DMS 273 treated with DMSO at 0.1 percent for 48 hours (cell line): ENCODE measurements around the gene MAP2K5.

Source experiments
- DNase-seq: peaks from one replicate; lab custom pipeline; 2025; lab: John Stamatoyannopoulos, UW

The MAP2K5 gene

DNA sequence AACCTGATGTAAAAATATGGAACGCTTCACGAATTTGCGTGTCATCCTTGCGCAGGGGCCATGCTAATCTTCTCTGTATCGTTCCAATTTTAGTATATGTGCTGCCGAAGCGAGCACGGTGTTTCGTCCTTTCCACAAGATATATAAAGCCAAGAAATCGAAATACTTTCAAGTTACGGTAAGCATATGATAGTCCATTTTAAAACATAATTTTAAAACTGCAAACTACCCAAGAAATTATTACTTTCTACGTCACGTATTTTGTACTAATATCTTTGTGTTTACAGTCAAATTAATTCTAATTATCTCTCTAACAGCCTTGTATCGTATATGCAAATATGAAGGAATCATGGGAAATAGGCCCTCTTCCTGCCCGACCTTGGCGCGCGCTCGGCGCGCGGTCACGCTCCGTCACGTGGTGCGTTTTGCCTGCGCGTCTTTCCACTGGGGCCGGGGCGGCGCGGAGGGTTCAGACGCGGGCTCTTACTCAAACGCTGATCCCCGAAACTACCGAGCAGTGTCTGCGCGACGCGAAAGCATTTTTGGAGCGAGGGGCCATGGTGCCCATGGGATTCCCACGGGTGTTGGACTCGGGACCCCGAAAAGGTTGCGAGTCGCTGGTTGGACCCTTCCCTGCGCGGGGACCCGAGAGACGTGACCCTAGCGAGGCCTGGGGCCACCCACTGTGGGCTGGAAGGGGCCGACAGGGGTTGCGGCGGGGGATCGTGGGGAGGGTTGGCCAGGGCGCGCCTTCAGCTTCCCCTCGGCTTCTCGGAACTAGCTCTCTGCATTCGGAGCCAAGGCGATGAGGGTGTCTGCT is 297.6 kb downstream of the MAP2K5 start, which contains the start of gene RNU6-1:
RNU6-1 (minus strand) TSS at position 117 of the 820 bp plus-strand sequence.
- DNase-seq, result peak; percentile 77

DNA sequence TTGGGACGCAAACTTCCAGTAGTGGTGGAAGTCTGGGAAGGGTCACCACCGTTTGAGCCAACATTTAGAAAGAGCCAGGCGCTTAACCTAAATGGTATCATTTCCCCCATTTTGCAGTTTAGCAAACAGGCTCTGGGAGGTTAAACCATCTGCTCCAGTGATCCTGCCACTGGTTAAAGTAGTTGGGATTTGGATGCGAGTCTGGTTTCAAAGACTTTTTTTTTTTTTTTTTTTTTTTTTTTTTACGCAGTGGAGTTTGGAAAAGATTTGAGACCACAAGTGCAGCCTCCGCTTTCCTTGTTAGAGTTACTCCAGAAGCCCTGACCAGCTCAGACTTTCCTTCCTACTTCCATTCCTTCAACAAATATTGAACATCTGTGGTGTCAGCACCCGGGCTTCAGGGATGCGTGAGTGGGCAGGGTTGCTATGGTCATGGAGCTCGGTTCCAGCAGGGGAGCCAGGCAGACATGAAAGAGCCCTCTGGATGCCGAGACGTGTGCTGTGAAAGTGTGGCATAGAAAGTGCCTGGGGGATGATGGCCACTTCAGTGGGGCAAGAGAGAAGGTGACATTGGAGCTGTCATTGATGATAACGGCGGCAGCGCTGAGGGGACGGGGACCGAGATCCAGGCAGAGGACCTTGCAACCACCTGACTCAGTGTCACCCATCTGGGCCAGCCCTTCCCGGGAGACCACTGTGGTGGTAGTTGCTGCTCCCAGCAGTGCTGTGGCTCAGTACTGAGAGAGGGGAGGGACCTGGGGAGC is 298.4 kb downstream of the MAP2K5 start:
- DNase-seq, result no peak

DNA sequence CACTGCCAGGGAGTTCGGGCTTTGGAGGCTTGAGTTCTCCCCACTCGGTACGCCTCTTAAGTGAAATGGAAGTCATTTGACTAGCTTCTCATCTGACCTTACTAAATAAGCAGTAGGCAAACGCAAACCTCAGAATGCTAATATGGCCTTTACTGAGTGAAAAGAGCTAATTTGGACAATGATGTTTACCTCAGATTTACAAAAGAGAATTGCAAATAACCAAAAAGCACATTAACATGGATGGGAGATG is 298.9 kb downstream of the MAP2K5 start:
- DNase-seq, result no peak

DNA sequence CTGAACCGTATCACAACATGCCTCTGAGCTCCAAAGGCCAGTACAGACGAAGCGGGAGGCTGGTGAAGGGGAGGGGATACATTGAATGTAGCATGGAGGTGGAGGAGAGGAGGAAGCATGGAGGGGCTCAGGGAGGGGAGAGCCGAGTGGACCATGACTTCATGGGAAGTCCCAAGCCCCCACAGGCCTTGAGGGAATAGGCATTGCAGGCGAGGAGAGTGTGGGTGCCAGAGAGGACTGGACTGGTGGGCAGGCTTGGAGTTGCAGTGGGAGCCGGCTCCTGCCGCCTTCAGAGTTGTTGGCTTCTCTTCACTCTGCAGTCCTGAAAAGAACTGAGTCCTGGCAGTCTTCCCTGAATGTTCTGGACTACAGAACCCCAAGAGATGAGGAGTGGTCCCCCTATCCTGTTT is 300.6 kb downstream of the MAP2K5 start:
- no peak for DNase-seq

DNA sequence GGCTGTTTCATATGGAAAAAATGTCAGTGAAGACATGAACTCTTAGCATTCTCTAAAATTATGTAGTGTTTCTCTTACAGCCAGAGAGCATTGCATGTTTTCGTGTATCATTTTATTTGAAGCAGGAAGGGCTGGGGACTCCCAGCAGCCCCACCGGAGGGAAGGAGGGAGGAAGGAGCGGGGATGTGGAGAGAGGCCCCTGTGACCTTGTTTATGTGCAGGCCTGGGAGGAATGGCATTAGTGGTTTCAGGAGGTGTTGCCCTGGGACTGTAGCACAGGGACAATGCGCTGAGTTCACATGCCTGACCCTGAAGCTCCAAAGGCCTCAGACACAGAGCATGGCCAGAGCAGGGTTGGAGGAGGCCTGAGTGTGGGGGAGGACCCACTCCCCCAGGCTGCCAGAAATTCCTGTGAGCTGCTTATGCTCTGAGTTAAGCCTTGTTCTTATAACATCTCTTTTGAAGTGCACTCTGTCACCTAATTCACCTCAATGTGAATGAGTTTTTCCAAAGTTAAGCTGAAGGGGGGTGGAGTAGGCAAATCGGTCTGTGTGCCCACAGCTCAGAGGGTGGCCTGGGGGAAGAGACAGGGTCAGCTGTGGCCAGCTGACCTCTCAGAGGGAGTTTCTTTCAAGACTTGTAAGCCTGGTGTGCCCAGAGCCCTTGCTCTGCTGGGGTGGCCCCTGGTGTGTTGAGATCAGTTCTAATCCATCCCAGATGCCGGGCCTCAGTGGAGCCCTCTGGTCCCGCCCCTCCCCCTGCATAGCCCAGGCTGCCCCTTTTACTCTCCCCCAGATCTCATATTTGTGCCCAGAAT is 301.3 kb downstream of the MAP2K5 start:
- no peak for DNase-seq

DNA sequence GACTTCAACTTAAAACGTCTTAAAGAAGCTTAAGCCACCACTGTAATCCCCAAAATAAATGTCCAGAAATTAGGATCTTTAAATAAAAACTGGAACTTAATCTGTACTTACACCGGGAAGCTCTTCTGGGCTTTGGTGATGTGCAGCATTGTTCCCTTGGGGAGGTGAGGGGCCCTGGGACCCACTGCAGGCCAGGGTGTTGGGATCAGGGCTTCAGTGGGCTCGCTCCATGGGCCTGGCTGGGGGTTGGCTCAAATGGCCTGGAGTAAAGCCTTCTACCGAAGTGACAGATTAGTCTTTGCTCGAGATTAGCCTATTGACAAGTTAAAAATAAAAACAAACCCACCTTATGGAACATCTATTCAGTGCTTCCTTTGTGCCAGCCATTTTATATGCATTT is 303.5 kb downstream of the MAP2K5 start:
- DNase-seq, result no peak

DNA sequence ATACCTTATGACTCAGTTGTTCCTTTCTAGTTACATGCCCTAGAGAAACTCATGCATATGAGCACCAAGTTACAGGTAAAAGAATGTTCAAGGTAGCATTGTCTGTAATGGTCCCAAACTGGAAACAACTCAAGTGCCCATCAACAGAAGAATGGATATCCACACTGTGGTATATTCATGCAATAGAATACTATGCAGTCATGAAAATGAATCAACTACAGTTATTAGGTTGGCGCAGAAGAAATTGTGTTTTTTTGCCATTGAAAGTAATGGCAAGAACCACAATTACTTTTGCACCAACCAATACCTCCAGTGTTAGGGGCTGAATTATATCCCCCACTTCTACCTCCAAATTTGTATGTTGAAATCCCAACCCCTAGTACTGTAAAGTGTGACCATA is 307.0 kb downstream of the MAP2K5 start:
- no peak for DNase-seq

DNA sequence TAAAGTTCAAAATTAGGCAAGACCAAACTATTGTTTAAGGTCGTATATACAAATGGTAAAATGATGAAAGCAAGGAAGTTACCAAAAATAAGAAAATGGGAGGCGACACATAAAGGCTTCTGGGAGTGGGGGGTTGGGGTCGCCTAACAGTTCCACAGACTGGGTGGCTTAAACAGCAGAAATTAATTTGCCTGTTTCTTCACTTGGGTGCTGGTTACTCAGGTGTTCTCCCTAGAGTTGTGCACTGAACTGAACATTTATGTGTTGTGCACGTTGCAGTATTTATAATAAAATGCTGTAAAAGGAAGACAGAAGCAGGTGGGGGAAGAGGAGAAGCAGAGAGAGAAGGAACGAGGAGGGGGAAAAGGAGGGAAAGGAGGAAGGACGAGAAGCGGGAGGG is 307.8 kb downstream of the MAP2K5 start:
- no peak for DNase-seq

DNA sequence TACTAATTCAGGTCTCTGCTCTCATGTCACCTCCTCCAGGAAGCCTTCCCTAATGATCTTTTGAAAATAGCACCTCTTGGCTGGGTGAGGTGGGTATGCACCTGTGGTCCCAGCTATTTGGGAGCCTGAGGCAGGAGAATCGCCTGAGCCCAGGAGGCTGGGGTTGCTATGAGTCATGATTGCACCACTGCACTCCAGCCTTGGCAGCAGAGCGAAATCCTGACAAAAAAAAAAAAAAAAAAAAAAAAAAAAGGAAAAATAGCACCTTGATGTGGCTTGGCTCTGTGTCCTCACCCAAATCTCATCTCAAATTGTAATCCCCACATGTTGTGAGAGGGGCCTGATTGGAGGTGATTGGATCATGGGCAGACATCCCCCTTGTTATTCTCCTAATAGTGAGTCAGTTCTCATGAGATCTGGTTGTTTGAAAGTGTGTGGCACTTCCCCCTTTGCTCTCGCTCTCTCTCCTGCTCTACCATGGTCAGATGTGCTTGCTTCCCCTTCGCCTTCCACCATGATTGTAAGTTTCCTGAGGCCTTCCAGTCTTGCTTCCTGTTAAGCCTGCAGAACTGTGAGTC is 308.6 kb downstream of the MAP2K5 start:
- DNase-seq, result no peak

DNA sequence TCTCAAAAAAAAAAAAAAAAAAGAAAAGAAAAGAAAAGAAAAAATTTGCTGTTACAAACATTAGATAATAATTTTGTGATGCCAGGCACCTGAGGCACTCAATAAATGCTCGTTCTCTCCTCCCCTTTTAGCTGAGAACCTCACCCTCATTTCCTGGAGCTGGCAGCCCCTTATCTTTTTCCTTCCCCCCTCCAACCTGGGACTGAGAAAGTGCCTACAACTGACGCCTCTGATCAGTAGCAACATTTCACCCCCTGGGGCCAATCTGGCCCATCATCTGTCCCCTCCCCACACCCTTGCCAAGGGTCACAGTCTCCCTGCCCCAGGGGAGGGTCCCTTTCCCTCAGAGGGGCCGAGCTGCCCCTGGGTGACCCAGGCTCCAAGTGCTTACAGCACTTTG is 309.9 kb downstream of the MAP2K5 start:
- DNase-seq, result no peak

DNA sequence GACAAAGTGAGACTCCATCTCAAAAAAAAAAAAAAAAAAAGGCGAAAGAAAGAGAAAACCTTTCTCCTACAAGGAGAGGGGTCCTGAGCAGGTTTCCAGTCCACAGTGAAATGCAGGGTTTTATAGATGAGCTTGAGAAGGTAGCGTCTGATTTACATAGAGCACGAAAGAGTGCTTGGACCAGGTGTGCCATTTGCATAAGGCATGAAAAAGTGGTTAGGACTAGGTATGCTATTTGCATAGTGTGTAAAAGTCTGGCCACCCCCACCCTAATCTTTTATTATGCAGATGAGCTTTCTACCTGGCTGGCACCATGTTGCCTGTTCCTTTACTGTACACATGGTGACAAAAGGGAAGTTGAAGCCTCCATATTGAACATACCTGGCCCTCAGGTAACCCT is 311.0 kb downstream of the MAP2K5 start:
- no peak for DNase-seq

DNA sequence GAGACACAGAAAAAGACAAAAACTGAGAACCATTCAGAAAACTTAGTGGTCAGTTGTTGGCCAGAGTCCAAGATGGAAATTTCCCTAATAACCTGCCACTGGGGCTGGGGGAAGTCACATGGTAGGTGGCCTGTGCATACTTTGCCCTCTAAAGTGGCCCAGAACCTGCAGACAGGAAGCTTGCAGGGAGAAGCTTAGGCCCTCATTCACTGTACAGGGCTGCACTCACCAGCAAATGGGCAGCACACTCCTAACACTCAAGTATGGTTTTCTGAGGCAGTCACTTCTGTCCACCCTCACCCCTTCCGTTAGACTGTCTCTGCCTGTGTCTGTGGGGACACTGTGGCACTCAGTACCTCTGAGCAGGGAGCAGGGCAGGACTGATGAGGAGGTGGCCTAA is 311.9 kb downstream of the MAP2K5 start:
- DNase-seq, result no peak

DNA sequence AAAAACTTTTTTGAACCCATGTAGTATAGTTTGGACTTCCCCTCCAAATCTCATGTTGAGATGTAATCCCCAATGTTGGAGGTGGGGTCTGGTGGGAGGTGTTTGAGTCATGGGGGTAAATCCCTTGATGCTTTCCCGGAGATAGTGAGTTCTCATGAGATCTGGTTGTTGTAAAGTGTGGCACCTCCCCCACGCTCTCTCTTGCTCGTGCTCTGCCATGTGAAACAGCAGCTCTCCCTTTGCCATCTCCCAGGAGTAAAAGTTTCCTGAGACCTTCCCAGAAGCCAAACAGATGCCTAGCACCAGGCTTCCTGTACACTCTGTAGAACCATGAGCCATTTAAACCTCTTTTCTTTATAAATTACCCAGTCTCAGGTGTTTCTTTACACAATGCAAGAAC is 313.3 kb downstream of the MAP2K5 start:
- no peak for DNase-seq
